Effector memory CD8-positive, alpha-beta T cell (primary cell): ENCODE data around the gene KCTD1.

Experiments used
- ATAC-seq: fragments of 150-1000 bp; cut with Tn5 transposase; replicated peaks from 2 replicates; pipeline ENCODE4 v1.10.0; 2021; ENCODE audit warnings: mild to moderate bottlenecking, moderate library complexity
- DNase-seq, 3 experiments: peaks; one replicate each; pipeline ENCODE4 v3.0.0; 2021
- H3K27ac Mint-ChIP-seq, 2 donors: one replicate each; pipeline ENCODE4 v1.8.0; 2022; ENCODE audit warnings: mild to moderate bottlenecking in 2 of 2, mixed read lengths in 2 of 2, moderate library complexity in 2 of 2
- H3K27me3 Mint-ChIP-seq, 2 donors: one replicate each; pipeline ENCODE4 v1.8.0; 2022; ENCODE audit warnings: mixed read lengths in 2 of 2
- H3K36me3 Mint-ChIP-seq: one replicate; pipeline ENCODE4 v1.8.0; 2022; ENCODE audit warnings: mild to moderate bottlenecking, moderate library complexity, mixed read lengths; ENCODE audit not compliant: insufficient read depth
- H3K4me1 Mint-ChIP-seq, 2 donors: one replicate each; pipeline ENCODE4 v1.8.0; 2022; ENCODE audit warnings: low read depth in 2 of 2, mixed read lengths in 2 of 2
- H3K4me3 Mint-ChIP-seq, 2 donors: one replicate each; pipeline ENCODE4 v1.8.0; 2022; ENCODE audit warnings: mild to moderate bottlenecking in 2 of 2, mixed read lengths in 2 of 2, moderate library complexity in 2 of 2
- H3K9me3 Mint-ChIP-seq, 2 donors: one replicate each; pipeline ENCODE4 v1.8.0; 2022; ENCODE audit warnings: mixed read lengths in 2 of 2

Gene KCTD1

GRCh38 chr18:26406324-26406723 lies 142.0 kb downstream of the KCTD1 start:
- H3K27ac Mint-ChIP-seq = no peak overlapping the region
- DNase-seq (no peak), ATAC-seq (no peak)
- no peaks in the 10 kb centered on the region for H3K9me3 Mint-ChIP-seq
- no peaks in the 10 kb centered on the region for H3K4me1 Mint-ChIP-seq
- H3K27me3 Mint-ChIP-seq = peaks cover 0 to 6% of the 10 kb centered on the region in 2 donors
- no peaks in the 10 kb centered on the region for H3K36me3 Mint-ChIP-seq
- H3K4me3 Mint-ChIP-seq = no peak overlapping the region

GRCh38 chr18:26405190-26405801 lies 143.1 kb downstream of the KCTD1 start:
- no peaks in the 10 kb centered on the region for H3K36me3 Mint-ChIP-seq
- no peak for DNase-seq
- H3K27ac Mint-ChIP-seq = no peak overlapping the region
- no peak overlapping the region for H3K4me3 Mint-ChIP-seq
- ATAC-seq = no peak
- H3K27me3 Mint-ChIP-seq = peaks cover 0 to 6% of the 10 kb centered on the region in 2 donors
- no peaks in the 10 kb centered on the region for H3K9me3 Mint-ChIP-seq
- no peaks in the 10 kb centered on the region for H3K4me1 Mint-ChIP-seq
